Measurements from ENCODE around the gene CD36. TPM values are rescaled to one million over a fixed set of nuclear protein-coding genes. Genes with fewer than 3 reads are reported as not detected.

CD36 gene
- total RNA-seq, 1 experiment from 2014 or later: 0.39 TPM

DNA sequence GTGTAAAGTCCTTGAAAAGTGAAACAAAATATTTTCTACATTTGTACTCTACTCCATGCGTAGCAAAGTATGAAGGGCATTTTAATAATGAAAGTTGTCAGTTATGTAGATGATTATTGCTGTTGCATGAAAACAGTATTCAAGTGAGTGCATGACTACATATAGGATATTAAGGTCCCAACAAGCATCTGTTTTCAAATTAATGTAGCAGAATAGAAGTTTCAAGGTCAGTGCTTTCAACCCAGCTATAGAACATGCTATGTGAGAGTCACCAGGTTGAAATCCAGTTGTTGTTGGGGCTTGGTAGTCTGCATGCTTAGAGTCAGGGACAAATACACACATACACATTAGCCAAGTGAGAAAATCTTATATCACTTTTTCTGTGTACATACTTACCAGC lies 14.8 kb downstream of the CD36 start:
- ChIA-PET POLR2A (ENCODE audit: low non-redundant PET) (no interaction called here), CTCF (no interaction called here)
- H3K27me3 ChIP-seq (replicated peaks; ENCODE audit: insufficient read depth, low read depth, low read length, poor library complexity): no peaks in the 10 kb centered on the region
- no peak for TF ChIP-seq EZH2 (IDR thresholded peaks at IDR 0.05; ENCODE audit: borderline replicate concordance, low read depth, low read length, poor library complexity, severe bottlenecking)
- TF ChIP-seq CTCF (conservative IDR thresholded peaks at IDR 0.05; ENCODE audit: low read depth, low read length): no peak
- no peak for DNase-seq (ENCODE audit: low spot score)
- no peak overlapping the region for H3K4me3 ChIP-seq (ENCODE audit: low read depth, low read length, poor library complexity, severe bottlenecking)
- no peaks in the 10 kb centered on the region for H3K36me3 ChIP-seq (ENCODE audit: insufficient read depth, low read length, poor library complexity, severe bottlenecking)
- H3K9me3 ChIP-seq (ENCODE audit: low read depth, low read length, poor library complexity, severe bottlenecking): no peaks in the 10 kb centered on the region
- BruUV-seq (replicated peaks): no TSS peak
- no peaks in the 10 kb centered on the region for H3K4me1 ChIP-seq (ENCODE audit: insufficient read depth, low read length, poor library complexity, severe bottlenecking)
- intact Hi-C loops (cut with micrococcal nuclease; ENCODE audit: unreplicated experiment): no loop called here
- no peak overlapping the region for H3K27ac ChIP-seq (ENCODE audit: low read depth, low read length, poor library complexity, severe bottlenecking)

DNA sequence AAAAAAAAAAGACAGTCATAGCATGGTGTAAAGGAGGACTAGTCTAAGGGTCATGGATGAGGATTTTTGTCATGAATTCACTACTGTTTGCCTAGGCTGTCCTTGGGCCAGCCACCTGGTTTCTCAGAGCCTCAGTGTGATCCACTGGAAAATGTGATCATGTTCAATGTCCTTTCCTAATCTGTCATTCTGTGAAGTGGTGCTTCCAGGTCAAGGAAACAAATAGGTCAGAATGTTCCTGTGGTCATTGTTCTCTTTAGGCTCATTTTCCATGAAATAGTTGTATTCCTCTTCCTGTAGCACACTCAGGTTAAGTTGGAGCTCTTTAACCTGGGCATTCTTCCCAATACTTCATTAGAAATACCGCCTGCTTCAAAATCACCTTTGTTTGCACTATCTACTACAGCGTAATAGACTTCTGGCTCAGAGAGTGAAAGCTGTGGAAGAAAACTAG lies 16.5 kb downstream of the CD36 start:
- Histone ChIP-seq H3K9me3 (ENCODE audit: low read depth, low read length, poor library complexity, severe bottlenecking) (no peaks in the 10 kb centered on the region), H3K27ac (ENCODE audit: low read depth, low read length, poor library complexity, severe bottlenecking) (no peak overlapping the region), H3K36me3 (ENCODE audit: insufficient read depth, low read length, poor library complexity, severe bottlenecking) (no peaks in the 10 kb centered on the region), H3K4me1 (ENCODE audit: insufficient read depth, low read length, poor library complexity, severe bottlenecking) (no peaks in the 10 kb centered on the region), H3K4me3 (ENCODE audit: low read depth, low read length, poor library complexity, severe bottlenecking) (no peak overlapping the region), H3K27me3 (replicated peaks; ENCODE audit: insufficient read depth, low read depth, low read length, poor library complexity) (no peaks in the 10 kb centered on the region)
- ChIA-PET CTCF (no interaction called here), POLR2A (ENCODE audit: low non-redundant PET) (no interaction called here)
- no peak for DNase-seq (ENCODE audit: low spot score)
- intact Hi-C loops (cut with micrococcal nuclease; ENCODE audit: unreplicated experiment): loop anchor here (5.0 kb wide), 1 partner anchor 588 kb away; no protein-coding TSS in a partner anchor
- TF ChIP-seq CTCF (conservative IDR thresholded peaks at IDR 0.05; ENCODE audit: low read depth, low read length) (no peak), EZH2 (IDR thresholded peaks at IDR 0.05; ENCODE audit: borderline replicate concordance, low read depth, low read length, poor library complexity, severe bottlenecking) (no peak)
- no TSS peak for BruUV-seq (replicated peaks)

- no peaks in the 10 kb centered on the region for H3K4me1 ChIP-seq (ENCODE audit: insufficient read depth, low read length, poor library complexity, severe bottlenecking)
- no peak for TF ChIP-seq CTCF (conservative IDR thresholded peaks at IDR 0.05; ENCODE audit: low read depth, low read length)
- TF ChIP-seq EZH2 (IDR thresholded peaks at IDR 0.05; ENCODE audit: borderline replicate concordance, low read depth, low read length, poor library complexity, severe bottlenecking): no peak
- CTCF ChIA-PET: no interaction called here
- intact Hi-C loops (cut with micrococcal nuclease; ENCODE audit: unreplicated experiment): loop anchor here (5.0 kb wide), 1 partner anchor 589 kb away; no protein-coding TSS in a partner anchor
- no peak overlapping the region for H3K4me3 ChIP-seq (ENCODE audit: low read depth, low read length, poor library complexity, severe bottlenecking)
- no peak overlapping the region for H3K27ac ChIP-seq (ENCODE audit: low read depth, low read length, poor library complexity, severe bottlenecking)
- no peaks in the 10 kb centered on the region for H3K9me3 ChIP-seq (ENCODE audit: low read depth, low read length, poor library complexity, severe bottlenecking)
- H3K36me3 ChIP-seq (ENCODE audit: insufficient read depth, low read length, poor library complexity, severe bottlenecking): no peaks in the 10 kb centered on the region
- no peak for DNase-seq (ENCODE audit: low spot score)
- no peaks in the 10 kb centered on the region for H3K27me3 ChIP-seq (replicated peaks; ENCODE audit: insufficient read depth, low read depth, low read length, poor library complexity)
- BruUV-seq (replicated peaks): no TSS peak
- POLR2A ChIA-PET (ENCODE audit: low non-redundant PET): no interaction called here
These were observed 17.6 kb downstream of the CD36 start for GRCh38 chr7:80656029-80656428.
